GM21723 (cell line): ENCODE measurements around the gene SPATS1.

ENCODE experiments used
- ATAC-seq: cut with Tn5 transposase; IDR thresholded peaks from one replicate; pipeline ENCODE4 v1.9.1; 2021; ENCODE audit warnings: mild to moderate bottlenecking, moderate library complexity; ENCODE audit not compliant: unreplicated experiment

SPATS1 gene

GRCh38 chr6:44387346-44388134 is 45.1 kb downstream of the SPATS1 start, which contains the start of gene CDC5L:
TSS of gene CDC5L (plus strand) at chr6:44387706. CDS start at chr6:44387824, 118 bp downstream.
- ATAC-seq = peak; percentile 91

DNA sequence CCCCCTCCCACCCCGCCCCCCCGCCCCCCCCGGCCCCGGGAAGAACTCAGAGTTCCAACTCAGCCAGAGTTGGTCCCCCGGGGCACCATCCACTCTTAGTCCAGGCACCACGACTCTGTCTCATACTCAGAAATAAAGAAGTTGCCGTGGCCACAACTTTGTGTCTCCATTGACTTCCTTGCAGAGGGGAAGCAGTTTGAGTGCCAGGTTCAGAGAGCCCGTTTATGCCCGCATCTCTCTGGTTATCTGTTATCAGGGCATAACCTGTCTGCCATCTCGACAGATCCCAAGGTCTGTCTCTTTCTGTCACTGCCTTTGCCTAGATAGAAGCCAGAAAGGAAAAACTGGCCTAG is 45.7 kb downstream of the SPATS1 start:
- ATAC-seq = no peak

- ATAC-seq = no peak
These were observed 46.4 kb downstream of the SPATS1 start for GRCh38 chr6:44388887-44389286.

GRCh38 chr6:44390158-44390683 is 47.8 kb downstream of the SPATS1 start:
- ATAC-seq = no peak
